GM21723 (cell line): ENCODE measurements around the gene BAHCC1.

Source experiments
- ATAC-seq: cut with Tn5 transposase; IDR thresholded peaks from one replicate; pipeline ENCODE4 v1.9.1; 2021; ENCODE audit warnings: mild to moderate bottlenecking, moderate library complexity; ENCODE audit not compliant: unreplicated experiment

BAHCC1 gene

DNA sequence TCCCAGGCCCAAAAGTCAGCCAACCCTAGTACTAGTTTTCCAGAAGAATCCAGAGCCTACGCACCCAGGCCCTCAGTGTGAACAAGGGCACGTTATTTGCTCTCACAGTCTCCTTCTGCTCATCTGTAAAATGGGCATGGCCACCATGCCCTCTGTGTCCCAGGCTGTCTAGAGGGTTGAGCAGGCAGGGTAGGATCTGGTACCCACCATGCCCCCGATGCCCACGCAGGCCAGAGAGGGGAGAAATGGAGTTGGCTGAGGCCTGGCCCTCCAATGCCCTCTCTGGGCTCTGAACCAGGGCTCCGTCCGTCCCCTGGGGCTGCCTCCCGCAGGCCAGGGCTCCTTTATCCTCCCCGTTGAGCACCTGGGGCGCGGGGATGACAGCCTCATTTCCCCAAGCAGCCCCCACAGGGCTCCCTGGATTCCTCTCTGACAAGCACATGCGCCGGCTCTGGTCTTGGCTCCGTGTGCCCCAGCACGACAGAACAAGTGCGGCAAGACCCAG is 9.1 kb upstream of the BAHCC1 start:
- no peak for ATAC-seq

DNA sequence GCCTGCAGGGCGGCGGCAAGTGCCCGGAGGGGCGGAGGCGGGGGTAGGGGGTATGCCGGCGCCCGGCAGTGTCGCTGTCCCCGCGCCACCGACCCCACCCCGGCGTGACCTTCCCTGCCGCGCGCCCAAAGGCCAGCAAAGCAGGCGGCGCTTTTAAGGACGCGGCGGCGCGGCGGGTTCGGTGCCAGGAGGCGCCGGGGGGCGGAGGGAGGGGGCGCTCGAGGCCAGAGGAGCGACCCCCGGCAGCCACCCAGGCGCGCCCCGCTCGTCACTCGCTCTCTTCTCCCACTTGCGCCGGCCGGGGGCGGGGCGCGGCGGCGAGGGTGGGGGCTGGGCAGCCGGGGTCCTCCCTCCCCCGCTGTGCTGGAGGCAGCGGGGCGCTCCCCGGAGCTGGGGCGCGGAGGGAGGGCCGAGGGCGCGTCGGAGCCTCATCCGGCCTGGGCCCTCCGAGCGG is 8.6 kb upstream of the BAHCC1 start:
- no peak for ATAC-seq

DNA sequence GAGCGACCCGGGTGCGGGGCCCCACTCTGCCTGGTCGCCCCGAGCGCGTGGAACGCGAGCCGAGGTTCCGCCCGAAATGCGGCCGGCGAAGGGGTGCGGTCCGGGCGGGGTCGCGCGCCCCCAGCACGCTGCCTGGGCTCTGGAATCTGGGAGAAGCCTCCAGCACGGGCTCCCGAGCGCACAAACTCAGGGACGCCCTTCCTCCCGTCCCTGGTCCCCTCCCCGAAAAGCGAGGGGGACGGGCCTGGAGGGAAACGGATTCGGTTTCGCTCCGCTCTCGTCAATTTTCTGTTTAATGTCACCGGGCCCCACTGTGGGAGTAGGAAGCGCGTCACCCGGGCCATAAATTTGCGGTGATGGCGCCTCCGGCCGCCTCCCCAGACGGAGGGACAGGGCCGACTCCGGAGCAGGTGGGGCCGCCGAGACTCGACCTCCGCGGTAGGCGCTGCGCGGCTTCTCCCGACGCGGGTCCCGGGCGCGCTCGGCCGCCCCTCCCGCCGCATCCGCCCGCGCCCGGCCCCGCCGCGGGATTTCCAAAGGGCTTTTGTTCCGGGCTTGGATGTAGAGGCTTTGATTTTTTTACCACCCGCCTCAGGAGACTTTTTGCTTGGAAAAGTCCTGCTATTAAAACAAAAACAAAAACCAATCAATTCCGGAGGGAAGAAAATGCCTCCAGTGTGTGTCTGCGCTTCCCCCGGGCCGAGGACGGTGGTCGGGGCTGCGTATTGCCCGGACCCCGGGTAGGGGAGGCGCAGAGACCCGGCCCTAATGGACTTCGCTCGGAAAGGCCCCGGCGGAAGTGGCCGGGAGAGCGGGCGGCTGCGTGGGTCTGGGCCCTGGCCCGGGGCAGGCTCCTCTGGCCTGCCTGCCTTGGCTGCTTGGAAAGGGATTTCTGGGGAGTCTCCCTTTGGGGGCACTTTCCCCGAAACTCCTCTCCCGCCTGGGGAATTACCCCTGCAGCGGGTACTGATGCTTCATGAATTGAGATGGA is 7.9 kb upstream of the BAHCC1 start:
- no peak for ATAC-seq

DNA sequence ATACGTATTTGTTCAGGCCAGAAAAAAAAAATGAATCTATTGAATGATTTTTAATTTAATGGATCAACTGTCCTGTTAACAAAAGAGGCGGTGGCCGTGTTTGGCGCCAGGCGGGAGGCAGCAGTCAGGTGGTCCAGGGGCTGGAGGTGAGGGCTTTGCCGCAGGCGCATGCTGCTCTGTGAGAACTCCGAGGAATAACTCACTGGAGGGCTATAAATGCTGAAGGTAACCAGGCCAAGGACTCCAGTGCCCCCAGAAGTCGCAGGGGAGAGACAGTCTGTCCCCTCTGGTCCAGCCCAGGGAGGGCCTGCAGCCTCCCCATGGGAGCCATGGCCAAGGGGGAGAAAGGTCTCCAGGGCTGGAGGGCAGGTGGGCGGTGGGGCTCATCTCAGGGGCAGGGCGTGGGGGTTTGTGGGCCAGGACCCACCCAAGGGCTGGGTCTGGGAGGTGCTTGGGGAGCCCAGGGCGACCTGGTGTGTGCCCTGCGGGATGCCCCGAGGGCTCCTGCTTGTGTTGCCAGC is 7.1 kb upstream of the BAHCC1 start:
- ATAC-seq: no peak

DNA sequence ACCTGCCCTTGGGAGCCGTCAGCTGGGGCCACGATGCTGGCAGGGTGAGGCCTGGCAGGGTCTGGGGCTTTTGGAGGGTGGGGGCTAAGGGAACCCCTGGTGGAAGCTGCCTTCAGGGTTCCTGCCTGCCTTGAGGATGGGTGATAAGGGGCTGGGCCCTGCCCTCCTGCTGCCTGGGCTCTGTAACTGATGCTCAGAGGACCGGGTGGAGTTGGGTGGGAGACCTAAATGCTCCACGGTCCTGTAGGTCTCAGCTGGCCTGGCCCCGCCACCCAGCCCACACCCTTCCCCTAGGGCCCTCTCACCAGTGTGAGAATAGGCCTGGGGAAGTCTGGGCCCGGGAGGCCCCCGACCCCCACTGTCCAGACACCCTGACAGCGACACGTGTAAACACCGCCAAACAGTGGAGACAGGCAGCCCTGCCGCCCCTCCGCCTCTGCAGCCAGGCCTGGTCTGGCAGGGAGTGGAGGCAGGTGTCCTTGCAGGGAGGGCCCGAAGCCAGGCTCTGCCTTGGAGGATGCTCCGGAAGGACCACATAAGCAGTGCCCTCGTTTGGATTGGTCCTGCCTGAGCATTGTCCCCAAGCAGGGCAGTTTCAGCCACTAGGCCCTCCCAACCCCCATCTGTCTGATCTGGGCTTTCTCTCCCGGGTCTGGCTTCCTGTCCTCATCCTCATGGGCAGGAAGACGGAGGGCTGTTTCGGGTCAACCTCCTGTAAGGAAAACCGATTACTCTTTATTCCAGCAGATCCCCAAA is 6.5 kb upstream of the BAHCC1 start:
- no peak for ATAC-seq

DNA sequence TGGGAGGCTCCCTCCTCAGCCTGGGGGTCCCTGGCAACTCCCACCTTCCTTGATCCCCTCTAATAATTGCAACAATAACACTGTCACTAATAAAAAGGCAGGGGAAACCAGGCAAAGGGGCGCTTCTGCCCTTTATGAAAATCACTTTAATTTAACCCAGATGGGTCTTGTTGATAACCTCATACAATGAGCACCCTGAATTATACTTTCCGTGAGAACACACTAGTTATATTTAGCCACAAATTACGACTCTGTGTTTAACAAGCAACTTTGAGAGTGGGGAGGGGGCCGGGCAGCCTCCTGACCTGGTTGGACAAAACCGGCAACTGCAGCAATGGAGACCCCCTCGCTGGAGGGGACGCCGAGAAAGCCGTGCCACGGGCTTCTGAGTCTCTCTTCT is 5.7 kb upstream of the BAHCC1 start:
- ATAC-seq: no peak

DNA sequence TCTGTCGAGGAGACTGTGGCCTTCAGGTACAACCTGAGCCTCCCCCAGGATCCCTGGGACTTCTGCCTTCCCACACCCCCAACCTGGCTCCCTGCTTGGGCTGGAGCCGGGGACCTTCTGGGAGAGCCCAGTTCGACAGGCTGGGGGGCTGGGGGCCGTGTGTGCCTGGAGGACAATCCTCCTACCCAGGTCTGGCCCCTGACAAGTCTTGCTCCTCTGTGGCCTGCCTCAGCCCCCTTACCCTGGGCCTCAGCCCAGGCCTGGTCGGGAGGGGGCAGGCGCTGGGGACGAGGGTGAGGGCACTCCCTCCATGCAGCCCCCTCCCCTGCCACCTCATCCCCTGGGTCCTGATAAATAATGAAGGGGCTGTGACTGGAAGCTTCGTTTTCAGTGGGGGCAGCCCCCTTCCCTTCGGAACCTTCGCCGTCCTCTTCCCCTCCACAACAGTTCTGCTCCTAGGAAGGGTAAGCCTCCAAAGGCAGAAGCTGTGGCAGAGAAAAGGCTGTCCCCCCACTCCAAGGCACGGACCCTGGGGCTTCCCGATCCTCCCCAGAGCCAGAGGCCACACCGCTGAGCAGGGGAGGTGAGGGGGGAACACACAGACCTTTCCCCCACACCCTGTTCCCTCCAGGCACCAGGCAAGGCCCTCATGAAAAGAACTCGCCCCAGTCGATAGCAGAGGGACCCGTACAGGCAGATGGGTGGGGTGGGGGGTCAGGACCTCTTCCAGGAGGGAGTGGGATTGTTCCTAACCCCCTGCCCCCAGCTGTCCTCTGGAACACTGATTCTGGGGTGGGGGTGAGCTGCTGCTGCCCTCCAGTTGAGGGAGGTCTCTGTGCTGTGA is 5.0 kb upstream of the BAHCC1 start:
- ATAC-seq: no peak

DNA sequence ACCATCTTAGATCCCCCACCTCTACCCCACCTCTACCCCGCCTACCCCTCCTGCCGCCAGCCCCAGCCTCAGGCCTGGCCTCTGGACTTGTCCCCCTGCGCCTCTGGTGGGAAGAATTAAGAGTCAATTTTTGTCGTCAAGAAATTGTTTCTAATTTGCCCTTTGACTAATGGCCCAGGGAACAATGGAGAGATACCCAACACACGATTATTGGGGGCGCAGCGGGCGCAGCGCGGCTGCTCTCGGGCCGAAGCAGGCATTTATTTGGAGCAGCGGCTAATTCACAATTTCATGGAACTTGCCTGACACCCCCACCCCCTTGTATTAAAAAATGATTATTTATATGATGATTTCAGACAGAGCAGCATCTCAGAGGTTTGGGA is 4.4 kb upstream of the BAHCC1 start:
- no peak for ATAC-seq

DNA sequence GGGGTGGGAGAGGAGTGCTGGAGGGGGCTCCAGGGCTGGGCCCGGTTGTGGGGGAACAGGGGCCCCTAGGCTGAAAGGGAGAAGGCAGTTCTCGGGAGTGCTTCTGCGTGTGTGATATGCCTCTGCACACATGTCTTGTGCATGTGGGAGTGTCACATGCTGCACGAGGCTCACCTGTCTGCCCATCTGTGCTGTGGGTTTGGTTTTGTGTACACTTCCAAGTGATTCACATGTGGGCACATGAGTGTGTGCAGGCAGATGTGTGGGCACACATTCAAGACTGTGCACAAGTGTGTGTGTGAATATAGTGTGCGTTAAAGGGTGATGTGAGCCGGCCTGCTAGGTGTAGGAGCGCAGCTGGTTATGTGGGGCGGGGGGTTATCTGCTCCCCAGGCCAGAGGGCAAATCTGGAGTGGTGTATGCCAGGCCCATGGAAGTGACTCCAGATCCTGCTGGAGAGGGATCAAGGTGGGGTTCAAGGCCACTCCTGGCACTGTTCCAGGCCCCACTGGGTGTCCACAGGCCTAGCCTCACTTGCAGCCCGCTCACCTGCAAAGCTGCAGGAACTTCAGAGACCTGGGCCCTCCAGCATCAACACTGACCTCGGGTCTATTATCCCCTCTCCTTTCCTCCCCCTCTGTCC is 3.8 kb upstream of the BAHCC1 start:
- no peak for ATAC-seq

DNA sequence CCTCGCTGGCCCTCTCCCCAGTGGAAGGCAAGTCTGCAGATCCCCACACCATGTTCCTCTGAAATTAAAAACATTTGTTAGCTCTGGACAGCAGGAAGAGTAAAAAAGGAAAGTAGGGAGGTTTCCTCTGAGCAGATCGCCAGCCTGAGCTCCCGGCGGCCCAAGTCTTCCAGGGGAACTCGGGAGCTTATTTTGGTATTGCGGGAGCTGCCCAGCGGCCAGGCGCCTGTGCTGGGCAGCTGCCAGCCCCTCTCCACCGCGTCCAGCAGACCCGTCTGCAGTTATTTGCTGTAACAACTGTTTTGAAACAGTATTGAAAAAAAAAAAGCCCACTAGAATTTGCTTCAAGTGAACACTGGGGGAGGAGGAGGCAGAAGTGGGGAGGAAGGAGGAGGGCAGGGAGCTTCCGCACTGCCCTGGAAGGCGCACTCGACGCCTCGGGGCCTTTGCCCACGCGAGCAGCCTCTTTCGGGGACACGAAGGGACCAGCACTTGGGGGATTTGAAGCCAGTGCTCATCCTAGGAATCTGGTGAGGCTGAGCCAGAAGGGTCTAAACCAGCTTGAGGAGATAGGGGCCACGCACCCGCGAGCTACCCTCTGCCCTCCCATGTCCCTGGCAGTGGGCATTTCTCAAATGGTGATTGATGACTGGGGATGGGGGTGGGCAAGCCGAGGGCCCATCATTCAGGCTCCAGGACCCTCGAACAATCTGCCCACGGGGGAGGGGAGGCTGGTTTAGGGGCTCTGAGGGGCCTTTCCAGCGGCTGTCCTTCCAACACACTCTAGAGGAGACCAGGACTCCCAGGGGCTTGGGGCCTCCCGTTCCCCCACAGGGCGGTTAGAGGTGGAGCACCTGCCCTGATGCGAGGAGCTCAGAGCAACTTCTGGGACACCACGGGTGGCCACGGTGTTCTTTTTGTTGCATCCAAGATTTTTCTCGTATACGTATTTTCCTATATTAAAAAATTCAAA is 3.0 kb upstream of the BAHCC1 start:
- no peak for ATAC-seq

DNA sequence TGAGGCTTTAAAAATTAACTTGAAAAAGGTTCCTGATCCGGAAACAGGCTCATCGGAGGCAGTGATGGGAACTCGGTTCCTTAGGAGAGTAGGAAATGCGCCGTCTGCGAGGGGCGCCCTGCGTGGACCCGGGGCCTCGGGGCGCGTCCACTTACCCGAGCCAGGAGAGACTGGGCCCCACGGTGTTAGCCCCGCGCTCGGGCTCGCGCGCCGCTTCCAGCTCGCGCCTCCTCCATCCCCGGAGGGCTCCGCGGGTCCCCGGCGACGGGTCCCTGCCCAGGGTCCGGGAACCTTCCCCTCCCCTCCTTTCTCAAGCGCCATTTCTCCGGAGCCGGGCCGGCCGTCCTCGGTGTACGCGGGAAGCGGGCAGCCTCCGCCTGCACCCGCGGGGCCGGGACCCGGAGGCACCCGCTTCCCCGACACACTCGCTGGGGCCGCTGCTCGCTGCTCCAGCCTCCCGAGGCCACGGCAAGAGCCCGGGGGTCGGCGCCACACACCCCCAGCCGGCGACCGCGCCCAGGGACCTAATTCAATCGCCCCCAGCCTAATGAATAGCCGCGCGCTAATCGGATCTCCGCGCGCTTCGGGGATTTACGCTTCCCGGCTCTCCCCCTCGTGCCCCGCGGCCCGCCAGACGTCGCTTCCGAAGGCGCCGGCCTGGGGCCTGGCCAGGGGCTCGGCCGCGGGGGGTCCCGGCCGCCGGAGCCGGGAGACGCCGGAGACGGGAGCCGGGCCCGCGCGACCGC is 2.2 kb upstream of the BAHCC1 start:
- no peak for ATAC-seq

DNA sequence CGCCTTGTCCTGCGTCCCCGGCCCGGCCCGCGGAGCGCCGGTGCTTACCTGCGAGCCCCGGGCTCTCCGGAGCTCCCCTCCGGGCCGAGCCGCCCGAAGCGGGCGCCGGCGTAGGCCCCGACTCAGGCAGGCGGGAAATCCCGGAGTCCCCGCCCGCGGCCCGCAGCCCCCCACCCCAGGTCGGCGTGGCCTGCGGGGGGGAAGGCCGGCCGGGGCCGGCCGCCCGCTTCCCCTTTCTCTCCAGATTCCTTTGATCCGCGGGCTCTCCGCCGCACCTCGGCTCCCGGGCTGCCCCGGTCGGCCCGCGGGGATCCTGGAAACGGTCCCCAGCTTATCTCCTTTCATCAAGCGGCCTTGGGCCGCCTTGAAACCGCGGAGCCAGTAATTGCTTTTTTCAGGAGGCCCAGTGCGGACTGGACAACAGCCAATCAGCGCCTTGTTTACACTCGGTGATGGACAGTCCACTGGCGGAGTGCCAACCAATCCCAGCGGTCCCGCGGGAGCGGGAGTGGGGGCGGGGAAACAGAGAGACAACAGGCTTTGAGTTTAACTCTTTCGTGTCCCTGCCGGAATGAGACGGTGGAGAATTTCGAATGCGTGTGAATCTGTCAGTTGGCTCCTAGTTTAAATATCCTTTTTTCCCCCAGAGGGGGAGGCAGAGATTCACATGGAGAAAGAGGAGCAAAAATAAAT is 1.4 kb upstream of the BAHCC1 start:
- no peak for ATAC-seq

DNA sequence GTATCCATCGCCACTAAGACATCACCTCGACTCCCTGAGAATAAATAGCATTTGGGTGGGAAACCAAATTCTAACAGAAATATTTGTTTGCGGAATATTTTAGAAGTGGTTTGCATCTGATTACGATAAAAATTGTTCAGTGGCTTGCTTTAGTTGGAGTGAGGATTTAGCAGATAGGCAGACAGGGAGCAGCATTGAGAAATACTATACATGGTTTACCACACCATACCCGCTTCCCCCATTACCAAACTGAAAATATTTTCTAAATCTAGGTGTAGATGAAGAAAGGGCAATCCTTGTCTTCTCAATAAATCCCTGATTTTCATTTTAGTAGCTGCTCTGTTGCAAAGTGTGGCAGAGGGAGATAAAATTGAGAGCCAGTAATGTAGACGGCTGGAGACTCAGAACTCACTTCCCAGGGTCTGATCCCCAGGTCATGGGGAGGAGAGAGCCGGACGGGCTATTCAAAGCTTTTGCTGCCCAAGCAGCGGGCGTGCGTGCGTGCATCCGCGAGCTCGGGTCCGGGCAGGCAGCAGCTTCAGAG is 808 bp upstream of the BAHCC1 start:
- ATAC-seq: no peak

DNA sequence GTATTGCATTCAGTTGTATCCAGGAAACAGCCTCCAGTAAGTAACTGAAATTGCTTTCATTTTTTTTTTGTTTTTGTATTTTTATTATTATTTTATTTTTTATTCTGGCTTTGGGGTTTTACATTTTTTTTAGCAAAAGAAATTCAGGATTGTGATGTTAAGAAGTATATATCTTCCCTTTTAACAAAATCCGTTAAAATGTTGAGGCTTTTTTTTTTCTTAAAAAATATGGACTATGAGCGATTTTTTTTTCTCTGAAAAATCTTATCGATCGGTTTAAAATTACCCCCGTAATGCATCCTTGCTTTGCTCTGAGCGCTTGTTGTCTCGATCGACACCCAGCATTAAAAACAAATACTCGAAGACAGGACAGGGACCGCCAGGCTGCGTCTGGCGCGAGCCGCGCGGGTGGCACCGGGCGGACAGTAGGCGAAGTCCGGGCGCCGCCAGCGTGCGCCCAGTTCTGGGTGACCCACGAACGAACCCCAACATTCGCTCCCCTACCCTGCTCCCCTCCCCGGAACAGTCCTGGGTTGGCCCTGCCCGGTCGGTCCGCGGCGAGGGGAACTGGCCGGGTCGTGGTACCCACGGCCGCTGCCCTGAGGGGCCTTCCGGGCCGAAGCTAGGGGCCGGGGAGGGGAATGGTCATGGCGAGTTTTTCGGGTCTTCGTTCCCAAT is 482 bp downstream of the BAHCC1 start:
- ATAC-seq: no peak

DNA sequence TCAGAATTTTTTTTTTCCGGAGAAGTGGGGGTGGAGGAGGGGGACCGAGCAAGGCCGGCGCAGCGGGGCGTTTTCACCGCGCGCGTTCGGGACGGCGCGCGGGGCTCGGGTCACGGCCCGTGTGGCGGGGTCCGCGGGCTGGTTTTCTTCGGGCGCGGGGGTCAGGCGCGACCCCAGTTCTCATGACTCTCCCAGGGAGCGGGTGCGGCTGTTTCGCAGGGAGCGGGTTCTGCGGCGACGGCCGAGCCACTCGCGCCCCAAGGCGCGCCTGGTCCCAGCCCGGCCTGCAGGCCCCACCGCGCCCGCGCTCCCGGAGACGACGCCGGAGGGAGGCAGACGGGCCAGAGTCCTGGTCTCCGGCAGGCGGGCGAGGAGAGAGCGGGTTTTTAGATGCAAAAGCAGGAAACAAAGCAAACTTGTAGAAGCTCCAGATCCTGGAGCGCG is 1.0 kb downstream of the BAHCC1 start:
- ATAC-seq: no peak

DNA sequence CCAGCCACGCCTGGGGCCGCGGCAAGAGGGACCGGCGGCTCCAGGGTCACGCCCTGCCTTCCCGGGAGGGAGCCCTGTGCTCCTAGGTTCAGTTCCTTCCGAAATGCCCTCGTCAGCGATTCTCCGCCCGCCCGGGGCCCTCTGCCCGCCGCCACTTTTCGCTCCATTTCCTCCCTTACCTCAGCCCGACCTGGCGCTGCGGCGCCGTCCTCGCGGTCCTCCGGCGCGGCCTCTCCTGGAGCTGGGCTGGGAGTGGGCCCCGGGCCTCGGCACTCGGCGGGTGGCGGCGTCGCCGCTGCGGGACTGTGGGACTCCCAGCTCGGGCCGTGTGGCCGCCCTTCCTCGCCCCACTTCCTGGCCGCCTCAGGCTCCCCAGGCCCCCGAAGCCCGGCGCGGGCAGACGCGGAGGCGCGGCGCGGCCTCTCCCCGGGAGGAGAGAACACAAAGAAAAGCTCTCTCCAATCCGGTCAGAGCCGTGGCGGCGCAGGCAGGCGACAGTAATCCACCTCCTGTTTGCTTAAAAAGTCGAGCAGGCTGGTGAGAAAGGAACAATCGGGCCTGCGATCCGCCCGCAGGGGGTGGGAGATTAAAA is 1.6 kb downstream of the BAHCC1 start:
- ATAC-seq: no peak
